Esophagus squamous epithelium (tissue), 5 donors: ENCODE measurements around the gene HS6ST2. TPM values are rescaled to one million over a fixed set of nuclear protein-coding genes. Genes with fewer than 3 reads are reported as not detected.

Source experiments
- DNase-seq: peaks from one replicate; lab custom pipeline; 2025; lab: John Stamatoyannopoulos, UW
- H3K27ac ChIP-seq, 4 donors: fragments of 200-600 bp; sonication (generic); one replicate each; pipeline ENCODE4 v1.5.1; 2016 to 2019; ENCODE audit warnings: mild to moderate bottlenecking in 1 of 4
- H3K27me3 ChIP-seq, 4 donors: fragments of 200-600 bp; sonication (generic); 1 replicate in 3 of 4; 2 replicates in 1 of 4; pipeline versions ENCODE4 v1.5.1 to v1.6.0; 2017 to 2021; ENCODE audit warnings: antibody characterized with exemption in 1 of 4
- H3K36me3 ChIP-seq, 3 donors: fragments of 200-600 bp; sonication (generic); one replicate each; pipeline ENCODE4 v1.5.1; 2016 to 2019
- H3K4me1 ChIP-seq, 3 donors: fragments of 200-600 bp; sonication (generic); one replicate each; pipeline ENCODE4 v1.5.1; 2017 to 2019
- H3K4me3 ChIP-seq, 4 donors: fragments of 200-600 bp; sonication (generic); 1 replicate in 3 of 4; 2 replicates in 1 of 4; pipeline ENCODE4 v1.5.1; 2016 to 2019; ENCODE audit warnings: mild to moderate bottlenecking in 2 of 4, moderate library complexity in 1 of 4
- H3K9me3 ChIP-seq, 3 donors: fragments of 200-600 bp; sonication (generic); one replicate each; pipeline ENCODE4 v1.5.1; 2016 to 2019
- CTCF ChIP-seq, 6 experiments: fragments of 450-650 bp in 4 of 6; fragments of 200-600 bp in 2 of 6; sonication (generic) in 2 of 6; IDR thresholded peaks; one replicate each; pipeline ENCODE4 v1.5.1; 2016 to 2019; ENCODE audit warnings: antibody characterized with exemption in 6 of 6, mild to moderate bottlenecking in 4 of 6, moderate library complexity in 4 of 6
- POLR2A ChIP-seq, 4 donors: fragments of 450-650 bp; IDR thresholded peaks; one replicate each; pipeline ENCODE4 v1.6.1; 2017; ENCODE audit warnings: antibody characterized with exemption in 4 of 4, mild to moderate bottlenecking in 4 of 4, moderate library complexity in 3 of 4
- WGBS, 2 donors: methylation state at CpG; one replicate each; pipeline ENCODE4 v1.1.5; 2018; 5-methylcytosine and 5-hydroxymethylcytosine counted together
- intact Hi-C: fragments of 100-400 bp; cut with DNase I; formaldehyde crosslinking; loops from one replicate; pipeline ENCODE4 v1.15.0; 2022
- total RNA-seq, 4 donors: library from RNA; depleted of rRNA; stranded (reverse); fragments of >200 nt; gene quantifications; one replicate each; pipeline ENCODE4 v1.1.0, GENCODE V29; 2016
- donor health status: DM: yes; HTN: yes; CAD: no.

The HS6ST2 gene
- total RNA-seq, 4 donors from 2014 or later: 6.3 to 9.0 (median 7.1) TPM

GRCh38 chrX:132815643-132816042 lies 142.8 kb downstream of the HS6ST2 start:
- no peaks in the 10 kb centered on the region for H3K27me3 ChIP-seq
- WGBS, 2 donors: 82 to 95% methylated on average over 2 of the region's 2 CpGs
- no peaks in the 10 kb centered on the region for H3K9me3 ChIP-seq
- no peak for TF ChIP-seq POLR2A (IDR thresholded peaks at IDR 0.05)
- no peaks in the 10 kb centered on the region for H3K36me3 ChIP-seq
- no peak overlapping the region for H3K27ac ChIP-seq
- no peak overlapping the region for H3K4me3 ChIP-seq
- no peaks in the 10 kb centered on the region for H3K4me1 ChIP-seq
- intact Hi-C loops: no loop called here
- DNase-seq: no peak

DNA sequence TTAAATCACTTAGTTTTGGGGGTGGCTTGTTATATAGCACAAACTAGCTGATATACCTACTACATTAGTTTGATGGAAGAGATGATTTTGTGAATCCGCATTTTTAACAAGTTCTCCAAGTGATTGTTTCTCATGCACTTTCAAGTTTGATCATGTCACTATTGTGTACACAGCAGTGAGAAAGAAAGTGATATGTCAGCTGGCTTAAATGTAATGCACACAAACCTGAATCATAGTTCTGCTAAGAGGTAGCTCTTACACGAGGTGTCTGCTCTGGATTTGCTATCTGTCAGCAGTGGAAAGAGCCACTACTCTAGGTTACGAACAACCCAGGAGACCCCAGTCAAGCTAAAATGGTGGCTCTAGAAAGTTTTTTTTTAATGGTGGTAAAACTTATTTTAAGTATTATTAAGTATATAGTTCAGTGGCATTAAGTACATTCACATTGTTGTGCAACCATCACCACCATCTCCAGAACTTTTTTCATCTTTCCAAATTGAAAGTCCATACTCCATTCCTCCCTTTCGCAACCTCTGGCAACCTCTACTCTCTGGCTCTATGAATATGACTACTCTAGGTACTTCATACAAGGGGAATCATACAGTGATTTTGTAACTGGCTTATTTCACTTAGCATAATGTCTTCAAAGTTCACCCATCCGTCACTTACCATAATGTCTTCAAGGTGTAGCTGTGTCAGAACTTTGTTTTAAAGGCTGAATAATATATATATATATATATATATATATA lies 147.3 kb downstream of the HS6ST2 start:
- WGBS, 2 donors: 62 to 67% methylated on average over 5 of the region's 5 CpGs
- no peaks in the 10 kb centered on the region for H3K4me1 ChIP-seq
- no peak for TF ChIP-seq CTCF (IDR thresholded peaks at IDR 0.05)
- no peak for TF ChIP-seq POLR2A (IDR thresholded peaks at IDR 0.05)
- H3K27ac ChIP-seq: peak overlapping the region in 2 of 4 donors; percentile 31 to 42
- H3K36me3 ChIP-seq: no peaks in the 10 kb centered on the region
- no peaks in the 10 kb centered on the region for H3K9me3 ChIP-seq
- DNase-seq: no peak
- no peaks in the 10 kb centered on the region for H3K27me3 ChIP-seq
- H3K4me3 ChIP-seq: no peak overlapping the region
- intact Hi-C loops: no loop called here

- Histone ChIP-seq H3K36me3 (no peaks in the 10 kb centered on the region), H3K9me3 (no peaks in the 10 kb centered on the region), H3K27me3 (no peaks in the 10 kb centered on the region), H3K4me3 (no peak overlapping the region), H3K27ac (peak overlapping the region in 2 of 4 donors; percentile 31 to 42), H3K4me1 (no peaks in the 10 kb centered on the region)
- intact Hi-C loops: no loop called here
- 41 to 50% methylated on average over 2 to 3 of the region's 3 CpGs for WGBS, 2 donors
- DNase-seq: no peak
- TF ChIP-seq CTCF (IDR thresholded peaks at IDR 0.05) (no peak), POLR2A (IDR thresholded peaks at IDR 0.05) (no peak)
Measured at GRCh38 chrX:132810488-132810887, 147.9 kb downstream of the HS6ST2 start.

- intact Hi-C loops: no loop called here
- H3K36me3 ChIP-seq: no peaks in the 10 kb centered on the region
- TF ChIP-seq CTCF (IDR thresholded peaks at IDR 0.05): no peak
- no peak for TF ChIP-seq POLR2A (IDR thresholded peaks at IDR 0.05)
- WGBS, 2 donors: 54% methylated on average over 2 of the region's 2 CpGs
- no peak overlapping the region for H3K4me3 ChIP-seq
- H3K4me1 ChIP-seq: no peaks in the 10 kb centered on the region
- H3K27ac ChIP-seq: no peak overlapping the region
- no peak for DNase-seq
- H3K9me3 ChIP-seq: no peaks in the 10 kb centered on the region
- no peaks in the 10 kb centered on the region for H3K27me3 ChIP-seq
Measured at GRCh38 chrX:132809581-132809980, 148.8 kb downstream of the HS6ST2 start.

GRCh38 chrX:132807411-132808030 lies 150.9 kb downstream of the HS6ST2 start:
- no peaks in the 10 kb centered on the region for H3K27me3 ChIP-seq
- H3K36me3 ChIP-seq: no peaks in the 10 kb centered on the region
- intact Hi-C loops: no loop called here
- H3K9me3 ChIP-seq: no peaks in the 10 kb centered on the region
- no peaks in the 10 kb centered on the region for H3K4me1 ChIP-seq
- 83 to 89% methylated on average over 8 to 9 of the region's 9 CpGs for WGBS, 2 donors
- no peak overlapping the region for H3K27ac ChIP-seq
- no peak for DNase-seq
- TF ChIP-seq CTCF (IDR thresholded peaks at IDR 0.05) (no peak), POLR2A (IDR thresholded peaks at IDR 0.05) (no peak)
- H3K4me3 ChIP-seq: no peak overlapping the region
